DND-41 (cell line): ENCODE data around the gene EPC1.

Source experiments
- ATAC-seq: fragments of 200-7000 bp; cut with Tn5 transposase; 3 replicates; pipeline ENCODE4 v1.9.1; 2021; ENCODE audit warnings: low read depth; ENCODE audit not compliant: insufficient read depth
- DNase-seq: peaks from one replicate; pipeline ENCODE4 v3.0.0-alpha.2; 2020
- H2AFZ ChIP-seq: 2 replicates; pipeline ENCODE4 v1.6.0; 2012; ENCODE audit warnings: low read depth, low read length
- H3K27ac ChIP-seq: 2 replicates; pipeline ENCODE4 v1.5.1; 2012; ENCODE audit warnings: low read length, inconsistent platforms
- H3K27me3 ChIP-seq: fragments of 200-600 bp; sonication (generic); 2 replicates; pipeline ENCODE4 v1.6.0; 2012; ENCODE audit warnings: low read length, mild to moderate bottlenecking, inconsistent platforms; ENCODE audit not compliant: insufficient read depth, poor library complexity
- H3K36me3 ChIP-seq: 2 replicates; pipeline ENCODE4 v1.5.1; 2012; ENCODE audit warnings: low read length, inconsistent platforms; ENCODE audit not compliant: insufficient read depth
- H3K4me1 ChIP-seq: 2 replicates; pipeline ENCODE4 v1.5.1; 2012; ENCODE audit warnings: mild to moderate bottlenecking, low read length; ENCODE audit not compliant: insufficient read depth
- H3K4me2 ChIP-seq: 2 replicates; pipeline ENCODE4 v1.6.0; 2012; ENCODE audit warnings: mild to moderate bottlenecking, moderate library complexity, low read length, inconsistent platforms; ENCODE audit not compliant: insufficient read depth
- H3K4me3 ChIP-seq, 2 experiments: fragments of 200-600 bp in 1 of 2; shearing (Covaris generic) in 1 of 2; 2 replicates each; pipeline ENCODE4 v1.5.1; 2012 to 2016; ENCODE audit warnings: inconsistent platforms in 2 of 2, low read length in 2 of 2, mild to moderate bottlenecking in 2 of 2, low read depth in 1 of 2, moderate library complexity in 1 of 2
- H3K79me2 ChIP-seq: 2 replicates; pipeline ENCODE4 v1.6.0; 2012; ENCODE audit warnings: low read length, inconsistent platforms; ENCODE audit not compliant: insufficient read depth
- H3K9ac ChIP-seq: 2 replicates; pipeline ENCODE4 v1.6.0; 2012; ENCODE audit warnings: low read depth, mild to moderate bottlenecking, inconsistent platforms, low read length, moderate library complexity
- H3K9me3 ChIP-seq: 2 replicates; pipeline ENCODE4 v1.5.1; 2012; ENCODE audit warnings: low read length, moderate library complexity, mild to moderate bottlenecking, inconsistent platforms; ENCODE audit not compliant: insufficient read depth, severe bottlenecking
- H4K20me1 ChIP-seq: 2 replicates; pipeline ENCODE4 v1.6.0; 2012; ENCODE audit warnings: low read length; ENCODE audit not compliant: insufficient read depth
- CTCF ChIP-seq: IDR thresholded peaks from 2 replicates; pipeline ENCODE4 v1.5.1; 2012; ENCODE audit warnings: borderline replicate concordance, low read length, moderate library complexity, mild to moderate bottlenecking; ENCODE audit not compliant: poor library complexity, severe bottlenecking; ENCODE audit errors: extremely low read depth
- EZH2 ChIP-seq: IDR thresholded peaks from 3 replicates; pipeline ENCODE4 v1.6.1; 2012; ENCODE audit warnings: borderline replicate concordance, low read depth, mild to moderate bottlenecking, moderate library complexity, low read length, inconsistent platforms; ENCODE audit not compliant: severe bottlenecking

Gene EPC1

GRCh38 chr10:32269343-32270100 is 77.4 kb downstream of the EPC1 start:
- H4K20me1 ChIP-seq, result no peaks in the 10 kb centered on the region
- H2AFZ ChIP-seq, result no peak overlapping the region
- H3K36me3 ChIP-seq, result peaks cover 78% of the 10 kb centered on the region
- H3K9me3 ChIP-seq, result no peaks in the 10 kb centered on the region
- H3K79me2 ChIP-seq, result no peaks in the 10 kb centered on the region
- no peak overlapping the region for H3K9ac ChIP-seq
- no peak for ATAC-seq
- no peaks in the 10 kb centered on the region for H3K27me3 ChIP-seq
- DNase-seq, result no peak
- H3K4me2 ChIP-seq, result no peak overlapping the region
- H3K4me1 ChIP-seq, result no peaks in the 10 kb centered on the region
- H3K4me3 ChIP-seq, result no peak overlapping the region
- TF ChIP-seq EZH2 (no peak), CTCF (no peak)
- H3K27ac ChIP-seq, result no peak overlapping the region

GRCh38 chr10:32268788-32269187 is 78.2 kb downstream of the EPC1 start:
- no peak for ATAC-seq
- Histone ChIP-seq H3K9ac (no peak overlapping the region), H3K79me2 (no peaks in the 10 kb centered on the region), H3K4me1 (no peaks in the 10 kb centered on the region), H3K27me3 (no peaks in the 10 kb centered on the region), H3K4me2 (no peak overlapping the region), H4K20me1 (no peaks in the 10 kb centered on the region), H2AFZ (no peak overlapping the region), H3K9me3 (no peaks in the 10 kb centered on the region), H3K4me3 (no peak overlapping the region), H3K27ac (no peak overlapping the region), H3K36me3 (peaks cover 71% of the 10 kb centered on the region)
- TF ChIP-seq EZH2 (no peak), CTCF (no peak)
- DNase-seq, result no peak

- no peak overlapping the region for H3K27ac ChIP-seq
- H3K4me3 ChIP-seq, result no peak overlapping the region
- no peak overlapping the region for H3K4me2 ChIP-seq
- DNase-seq (no peak), ATAC-seq (no peak)
- no peaks in the 10 kb centered on the region for H3K4me1 ChIP-seq
- H4K20me1 ChIP-seq, result no peaks in the 10 kb centered on the region
- H3K36me3 ChIP-seq, result peaks cover 53% of the 10 kb centered on the region
- TF ChIP-seq EZH2, result no peak
- TF ChIP-seq CTCF, result no peak
- H2AFZ ChIP-seq, result no peak overlapping the region
- no peaks in the 10 kb centered on the region for H3K27me3 ChIP-seq
- no peak overlapping the region for H3K9ac ChIP-seq
- H3K9me3 ChIP-seq, result no peaks in the 10 kb centered on the region
- no peaks in the 10 kb centered on the region for H3K79me2 ChIP-seq
These were observed 80.0 kb downstream of the EPC1 start for GRCh38 chr10:32266979-32267378.

- no peak for TF ChIP-seq CTCF
- no peaks in the 10 kb centered on the region for H3K9me3 ChIP-seq
- no peak overlapping the region for H2AFZ ChIP-seq
- DNase-seq, result no peak
- no peaks in the 10 kb centered on the region for H3K79me2 ChIP-seq
- H3K27ac ChIP-seq, result no peak overlapping the region
- no peaks in the 10 kb centered on the region for H4K20me1 ChIP-seq
- H3K9ac ChIP-seq, result no peak overlapping the region
- H3K4me1 ChIP-seq, result no peaks in the 10 kb centered on the region
- H3K27me3 ChIP-seq, result no peaks in the 10 kb centered on the region
- H3K36me3 ChIP-seq, result peaks cover 49% of the 10 kb centered on the region
- ATAC-seq, result no peak
- H3K4me2 ChIP-seq, result no peak overlapping the region
- H3K4me3 ChIP-seq, result no peak overlapping the region
These were observed 80.4 kb downstream of the EPC1 start for GRCh38 chr10:32266566-32266965.
